Fibroblast of mammary gland (primary cell): ENCODE results near the gene TEX52.

ENCODE experiments used
- DNase-seq: peaks from one replicate; pipeline ENCODE4 v3.0.0-alpha.2; 2010; ENCODE audit warnings: low read depth
- H3K4me3 ChIP-seq: 2 replicates; pipeline ENCODE4 v1.5.1; 2011; ENCODE audit warnings: low read depth, mild to moderate bottlenecking, low read length, moderate library complexity; ENCODE audit not compliant: control insufficient read depth
- CTCF ChIP-seq: conservative IDR thresholded peaks from 2 replicates; pipeline ENCODE4 v1.5.1; 2011; ENCODE audit warnings: low read depth, low read length, inconsistent platforms; ENCODE audit not compliant: control insufficient read depth, insufficient read depth

Gene TEX52

DNA sequence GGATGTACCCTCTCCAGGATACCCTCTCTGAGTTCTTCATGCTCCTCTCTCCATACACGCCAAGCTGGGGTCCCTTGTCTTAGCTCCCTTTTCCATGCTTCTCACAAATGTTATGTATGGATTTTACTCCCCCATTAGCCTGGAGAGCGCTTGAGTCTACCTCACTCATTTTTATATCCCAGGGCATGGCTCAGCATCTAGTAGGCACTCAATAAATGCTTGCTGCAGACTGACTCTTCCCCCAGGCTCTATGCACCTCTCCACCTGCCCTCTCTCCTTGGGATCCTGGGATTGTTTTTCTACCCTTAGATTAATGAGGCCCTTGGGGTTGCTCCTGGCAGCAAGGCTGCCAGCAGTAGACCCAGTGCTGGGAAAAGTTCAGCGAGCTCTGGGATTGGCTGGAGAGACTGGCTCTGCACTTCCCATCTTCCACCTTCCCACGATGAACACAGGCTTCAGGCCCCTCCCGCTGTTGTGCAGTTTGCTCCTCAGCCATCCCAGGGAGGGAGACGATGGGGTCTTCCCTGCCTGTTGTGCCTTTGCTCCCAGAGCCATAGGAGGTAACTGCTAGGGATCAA is 24.2 kb downstream of the TEX52 start:
- TF ChIP-seq CTCF: no peak
- DNase-seq: no peak
- no peak overlapping the region for H3K4me3 ChIP-seq

DNA sequence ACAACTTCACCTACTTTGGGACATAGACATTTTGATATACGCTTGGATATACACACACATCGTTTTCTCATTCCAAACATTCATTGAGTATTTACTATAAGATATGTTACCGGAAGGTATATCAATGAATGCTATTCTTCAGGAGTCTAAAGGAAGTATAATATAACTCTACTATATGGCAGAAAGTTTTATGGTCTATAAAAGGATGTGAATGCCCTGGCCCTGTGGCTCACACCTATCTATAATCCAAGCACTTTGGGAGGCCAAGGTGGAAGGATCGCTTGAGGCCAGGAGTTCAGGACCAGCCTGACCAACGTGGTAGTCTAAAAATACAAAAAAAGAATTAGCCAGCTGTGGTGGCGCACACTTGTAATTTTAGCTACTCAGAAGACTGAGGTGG is 27.6 kb downstream of the TEX52 start:
- H3K4me3 ChIP-seq: no peak overlapping the region
- DNase-seq: no peak
- no peak for TF ChIP-seq CTCF

GRCh38 chr12:2826721-2827515 is 29.9 kb downstream of the TEX52 start:
- H3K4me3 ChIP-seq: no peak overlapping the region
- no peak for DNase-seq
- no peak for TF ChIP-seq CTCF

DNA sequence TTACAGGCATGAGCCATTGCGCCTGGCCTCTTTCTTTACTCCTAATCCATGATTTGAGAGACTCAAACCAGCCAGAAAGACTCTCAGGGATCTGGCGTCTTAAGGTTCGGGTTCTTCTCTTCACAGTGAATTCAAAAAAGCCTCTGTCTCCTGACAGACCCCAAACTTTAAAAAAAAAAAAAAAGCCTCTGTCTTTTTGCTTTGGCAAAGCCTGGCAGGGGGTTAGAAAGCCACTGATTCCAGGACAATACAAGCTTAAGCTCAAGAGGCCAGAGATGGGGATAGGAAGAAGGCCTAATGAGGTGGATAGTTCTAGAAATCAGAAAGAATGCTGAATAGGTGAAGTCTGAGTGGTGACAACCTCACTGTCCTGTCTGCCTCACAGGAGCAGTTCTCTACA is 30.8 kb downstream of the TEX52 start:
- no peak for TF ChIP-seq CTCF
- no peak overlapping the region for H3K4me3 ChIP-seq
- DNase-seq: no peak

GRCh38 chr12:2825132-2825531 is 31.7 kb downstream of the TEX52 start:
- no peak for DNase-seq
- TF ChIP-seq CTCF: no peak
- H3K4me3 ChIP-seq: no peak overlapping the region

- TF ChIP-seq CTCF: no peak
- H3K4me3 ChIP-seq: no peak overlapping the region
- peak; percentile 27 for DNase-seq
Observed at GRCh38 chr12:2824541-2824940, 32.3 kb downstream of the TEX52 start.

DNA sequence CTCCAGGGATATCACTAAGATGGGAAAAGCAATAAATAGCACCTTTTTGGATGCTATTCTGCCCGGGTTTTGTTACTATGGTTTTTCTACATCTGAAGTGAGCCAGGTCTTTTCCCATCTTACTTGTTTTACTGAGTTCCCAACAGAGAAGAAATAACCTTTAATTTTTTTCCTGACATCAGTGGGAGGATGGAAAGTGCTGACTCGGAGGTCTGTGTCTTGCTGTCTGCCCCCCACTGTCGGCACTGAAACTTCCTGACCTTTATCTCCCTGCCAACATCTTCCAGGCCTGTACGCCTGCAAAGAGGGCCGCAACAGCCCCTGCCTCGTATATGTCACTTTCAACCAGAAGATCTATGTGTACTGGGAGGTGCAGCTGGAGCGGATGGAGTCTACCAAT is 33.4 kb downstream of the TEX52 start:
- no peak for DNase-seq
- no peak overlapping the region for H3K4me3 ChIP-seq
- no peak for TF ChIP-seq CTCF
